ENCODE measurements around the gene HDAC9.

DNA sequence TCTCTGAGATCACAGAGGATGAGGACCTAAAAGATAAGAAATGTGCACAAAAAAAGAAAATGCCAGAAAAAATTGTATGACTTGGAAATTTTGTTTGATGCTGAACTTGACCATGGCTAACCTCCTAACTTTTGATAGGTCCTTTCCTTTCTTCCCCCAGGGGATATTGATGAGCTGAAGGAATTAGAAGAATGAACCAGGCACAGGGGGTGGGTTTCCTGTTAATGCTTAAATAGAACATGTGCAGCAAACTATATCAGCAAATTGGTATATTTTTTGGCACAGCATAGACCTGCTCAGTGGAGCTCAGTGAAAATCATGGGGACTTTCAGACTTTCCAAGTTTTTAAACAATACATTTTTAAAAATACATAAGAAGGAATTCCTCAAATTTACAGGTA, 300.7 kb downstream of the HDAC9 start:
- no peak for TF ChIP-seq POLR2A (IDR thresholded peaks at IDR 0.05)
- TF ChIP-seq, protein P1, sequence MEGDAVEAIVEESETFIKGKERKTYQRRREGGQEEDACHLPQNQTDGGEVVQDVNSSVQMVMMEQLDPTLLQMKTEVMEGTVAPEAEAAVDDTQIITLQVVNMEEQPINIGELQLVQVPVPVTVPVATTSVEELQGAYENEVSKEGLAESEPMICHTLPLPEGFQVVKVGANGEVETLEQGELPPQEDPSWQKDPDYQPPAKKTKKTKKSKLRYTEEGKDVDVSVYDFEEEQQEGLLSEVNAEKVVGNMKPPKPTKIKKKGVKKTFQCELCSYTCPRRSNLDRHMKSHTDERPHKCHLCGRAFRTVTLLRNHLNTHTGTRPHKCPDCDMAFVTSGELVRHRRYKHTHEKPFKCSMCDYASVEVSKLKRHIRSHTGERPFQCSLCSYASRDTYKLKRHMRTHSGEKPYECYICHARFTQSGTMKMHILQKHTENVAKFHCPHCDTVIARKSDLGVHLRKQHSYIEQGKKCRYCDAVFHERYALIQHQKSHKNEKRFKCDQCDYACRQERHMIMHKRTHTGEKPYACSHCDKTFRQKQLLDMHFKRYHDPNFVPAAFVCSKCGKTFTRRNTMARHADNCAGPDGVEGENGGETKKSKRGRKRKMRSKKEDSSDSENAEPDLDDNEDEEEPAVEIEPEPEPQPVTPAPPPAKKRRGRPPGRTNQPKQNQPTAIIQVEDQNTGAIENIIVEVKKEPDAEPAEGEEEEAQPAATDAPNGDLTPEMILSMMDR (IDR thresholded peaks at IDR 0.05) = no peak
